Neural progenitor cell (in vitro differentiated cells): ENCODE data around the gene C1orf21. TPM values are rescaled to one million over a fixed set of nuclear protein-coding genes. Genes with fewer than 3 reads are reported as not detected.

Experiments
- DNase-seq: peaks from one replicate; pipeline ENCODE4 v3.0.0-alpha.2; 2016; ENCODE audit warnings: low spot score
- H2AFZ ChIP-seq: fragments of 200-600 bp; sonication (generic); replicated peaks from 2 replicates; pipeline ENCODE4 v1.6.1; 2016; ENCODE audit warnings: antibody characterized with exemption
- H3F3A ChIP-seq: fragments of 200-600 bp; sonication (generic); 2 replicates; pipeline ENCODE4 v1.6.1; 2016; ENCODE audit warnings: antibody characterized with exemption, low read depth
- H3K27ac ChIP-seq: fragments of 200-600 bp; sonication (generic); 2 replicates; pipeline ENCODE4 v1.5.1; 2016; ENCODE audit warnings: mild to moderate bottlenecking
- H3K27me3 ChIP-seq: fragments of 200-600 bp; sonication (generic); 2 replicates; pipeline ENCODE4 v1.6.1; 2016; ENCODE audit warnings: mild to moderate bottlenecking, moderate library complexity
- H3K36me3 ChIP-seq: fragments of 200-600 bp; sonication (generic); 2 replicates; pipeline ENCODE4 v1.5.1; 2016
- H3K4me1 ChIP-seq: fragments of 200-600 bp; sonication (generic); 2 replicates; pipeline ENCODE4 v1.6.1; 2016; ENCODE audit warnings: mixed run types
- H3K4me2 ChIP-seq: fragments of 200-600 bp; sonication (generic); 2 replicates; pipeline ENCODE4 v1.6.1; 2016
- H3K4me3 ChIP-seq: fragments of 200-600 bp; sonication (generic); 2 replicates; pipeline ENCODE4 v1.5.1; 2016
- H3K79me2 ChIP-seq: fragments of 200-600 bp; sonication (generic); 2 replicates; pipeline ENCODE4 v1.6.1; 2016; ENCODE audit warnings: low read depth
- H3K9ac ChIP-seq: fragments of 200-600 bp; sonication (generic); 2 replicates; pipeline ENCODE4 v1.6.1; 2016
- H3K9me3 ChIP-seq: fragments of 200-600 bp; sonication (generic); 2 replicates; pipeline ENCODE4 v1.5.1; 2016; ENCODE audit warnings: low read depth
- H4K20me1 ChIP-seq: fragments of 200-600 bp; sonication (generic); 2 replicates; pipeline ENCODE4 v1.6.1; 2016; ENCODE audit warnings: low read depth
- H3K27ac Mint-ChIP-seq: 3 replicates; pipeline ENCODE4 v1.8.0; 2021; ENCODE audit warnings: mixed read lengths
- H3K27me3 Mint-ChIP-seq: 2 replicates; pipeline ENCODE4 v1.8.0; 2022; ENCODE audit warnings: low read depth, mild to moderate bottlenecking, inconsistent platforms, moderate library complexity, mixed read lengths; ENCODE audit not compliant: insufficient read depth
- H3K36me3 Mint-ChIP-seq: 3 replicates; pipeline ENCODE4 v1.8.0; 2021; ENCODE audit warnings: mixed read lengths
- H3K4me1 Mint-ChIP-seq: 3 replicates; pipeline ENCODE4 v1.8.0; 2021; ENCODE audit warnings: mixed read lengths
- H3K4me3 Mint-ChIP-seq: 3 replicates; pipeline ENCODE4 v1.8.0; 2021; ENCODE audit warnings: mild to moderate bottlenecking, moderate library complexity, mixed read lengths
- H3K9me3 Mint-ChIP-seq: 3 replicates; pipeline ENCODE4 v1.8.0; 2020; ENCODE audit warnings: mixed read lengths
- EZH2 ChIP-seq: fragments of 200-600 bp; sonication (generic); IDR thresholded peaks from 2 replicates; pipeline ENCODE4 v1.6.1; 2017; ENCODE audit warnings: antibody characterized with exemption, mild to moderate bottlenecking, moderate library complexity
- EZH2phosphoT487 ChIP-seq: fragments of 200-600 bp; sonication (generic); IDR thresholded peaks from 2 replicates; pipeline ENCODE4 v1.6.1; 2017; ENCODE audit warnings: antibody characterized with exemption
- total RNA-seq: library from RNA; depleted of rRNA; stranded (reverse); fragments of >200 nt; gene quantifications from 2 replicates; pipeline ENCODE4 v1.2.3, GENCODE V29; 2015; ENCODE audit warnings: low replicate concordance
- TF ChIP-seq, protein P1 (sequence below): fragments of 200-600 bp; sonication (generic); IDR thresholded peaks from 2 replicates; pipeline ENCODE4 v1.5.1; 2017; ENCODE audit warnings: antibody characterized with exemption, mild to moderate bottlenecking

Gene C1orf21
- total RNA-seq, 1 donor from 2014 or later, result 117 TPM

DNA sequence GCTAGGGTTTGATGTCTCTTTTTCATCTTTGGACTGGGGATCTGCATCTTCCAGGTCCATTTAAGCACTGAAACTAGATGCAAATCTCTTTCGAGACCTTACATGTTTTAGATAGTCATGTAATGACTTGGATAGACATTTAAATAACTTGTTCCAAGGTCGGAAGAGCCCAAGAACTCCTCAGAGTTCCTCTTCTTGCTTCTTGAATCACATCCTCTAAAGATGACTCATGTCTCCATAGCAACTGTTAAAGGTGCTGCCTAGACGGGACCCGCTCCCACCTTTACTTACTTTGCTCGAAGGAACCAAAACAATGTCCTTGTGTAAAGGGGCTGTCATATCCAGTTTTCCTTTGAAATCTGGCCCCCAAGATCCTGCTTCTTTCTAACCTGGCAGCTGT lies 237.8 kb downstream of the C1orf21 start:
- Mint-ChIP-seq H3K27ac (no peak overlapping the region), H3K27me3 (peaks cover 3% of the 10 kb centered on the region), H3K9me3 (no peaks in the 10 kb centered on the region), H3K4me3 (no peak overlapping the region), H3K36me3 (peaks cover 10% of the 10 kb centered on the region), H3K4me1 (no peaks in the 10 kb centered on the region)
- no peak overlapping the region for H3K4me2 ChIP-seq
- no peak overlapping the region for H3K4me3 ChIP-seq
- no peak for DNase-seq
- no peaks in the 10 kb centered on the region for H3K36me3 ChIP-seq
- no peaks in the 10 kb centered on the region for H3K9me3 ChIP-seq
- no peaks in the 10 kb centered on the region for H4K20me1 ChIP-seq
- no peaks in the 10 kb centered on the region for H3K27me3 ChIP-seq
- no peak overlapping the region for H3K27ac ChIP-seq
- peaks cover 7% of the 10 kb centered on the region for H3K4me1 ChIP-seq
- TF ChIP-seq, protein P1, sequence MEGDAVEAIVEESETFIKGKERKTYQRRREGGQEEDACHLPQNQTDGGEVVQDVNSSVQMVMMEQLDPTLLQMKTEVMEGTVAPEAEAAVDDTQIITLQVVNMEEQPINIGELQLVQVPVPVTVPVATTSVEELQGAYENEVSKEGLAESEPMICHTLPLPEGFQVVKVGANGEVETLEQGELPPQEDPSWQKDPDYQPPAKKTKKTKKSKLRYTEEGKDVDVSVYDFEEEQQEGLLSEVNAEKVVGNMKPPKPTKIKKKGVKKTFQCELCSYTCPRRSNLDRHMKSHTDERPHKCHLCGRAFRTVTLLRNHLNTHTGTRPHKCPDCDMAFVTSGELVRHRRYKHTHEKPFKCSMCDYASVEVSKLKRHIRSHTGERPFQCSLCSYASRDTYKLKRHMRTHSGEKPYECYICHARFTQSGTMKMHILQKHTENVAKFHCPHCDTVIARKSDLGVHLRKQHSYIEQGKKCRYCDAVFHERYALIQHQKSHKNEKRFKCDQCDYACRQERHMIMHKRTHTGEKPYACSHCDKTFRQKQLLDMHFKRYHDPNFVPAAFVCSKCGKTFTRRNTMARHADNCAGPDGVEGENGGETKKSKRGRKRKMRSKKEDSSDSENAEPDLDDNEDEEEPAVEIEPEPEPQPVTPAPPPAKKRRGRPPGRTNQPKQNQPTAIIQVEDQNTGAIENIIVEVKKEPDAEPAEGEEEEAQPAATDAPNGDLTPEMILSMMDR, result no peak
- no peak for TF ChIP-seq EZH2
- TF ChIP-seq EZH2phosphoT487, result no peak
- H3K79me2 ChIP-seq, result no peaks in the 10 kb centered on the region
- H3F3A ChIP-seq, result peaks cover 4% of the 10 kb centered on the region
- H3K9ac ChIP-seq, result no peak overlapping the region
- no peak overlapping the region for H2AFZ ChIP-seq

DNA sequence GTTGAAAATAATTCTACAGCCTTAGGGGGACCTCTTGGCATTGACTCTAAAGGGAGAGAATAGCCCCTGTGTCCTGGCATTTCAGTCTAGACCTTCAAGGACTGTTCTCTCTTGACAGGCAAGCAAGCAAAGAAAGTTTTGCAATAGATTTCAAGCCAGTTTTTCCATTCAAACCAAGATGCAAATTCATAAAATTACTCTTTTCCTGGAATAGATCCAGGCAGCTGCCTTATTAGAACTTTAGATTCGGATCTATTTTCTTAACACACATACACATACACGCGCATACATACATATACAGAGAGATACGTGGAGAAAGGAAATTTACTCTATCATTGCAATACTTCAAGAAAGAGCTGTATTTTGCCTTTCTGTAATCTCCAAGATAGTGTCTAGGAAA lies 238.4 kb downstream of the C1orf21 start:
- no peak for DNase-seq
- Histone ChIP-seq H3K27ac (no peak overlapping the region), H3K36me3 (no peaks in the 10 kb centered on the region), H3K79me2 (no peaks in the 10 kb centered on the region), H3K27me3 (no peaks in the 10 kb centered on the region), H3K4me3 (no peak overlapping the region), H3K9me3 (no peaks in the 10 kb centered on the region), H2AFZ (no peak overlapping the region), H4K20me1 (no peaks in the 10 kb centered on the region), H3K9ac (no peak overlapping the region), H3K4me1 (peaks cover 13% of the 10 kb centered on the region), H3F3A (peaks cover 8% of the 10 kb centered on the region), H3K4me2 (no peak overlapping the region)
- H3K4me3 Mint-ChIP-seq, result no peak overlapping the region
- TF ChIP-seq, protein P1, result no peak
- TF ChIP-seq EZH2phosphoT487, result no peak
- TF ChIP-seq EZH2, result no peak
- H3K4me1 Mint-ChIP-seq, result no peaks in the 10 kb centered on the region
- H3K27me3 Mint-ChIP-seq, result peaks cover 3% of the 10 kb centered on the region
- no peaks in the 10 kb centered on the region for H3K9me3 Mint-ChIP-seq
- peaks cover 10% of the 10 kb centered on the region for H3K36me3 Mint-ChIP-seq
- no peak overlapping the region for H3K27ac Mint-ChIP-seq

DNA sequence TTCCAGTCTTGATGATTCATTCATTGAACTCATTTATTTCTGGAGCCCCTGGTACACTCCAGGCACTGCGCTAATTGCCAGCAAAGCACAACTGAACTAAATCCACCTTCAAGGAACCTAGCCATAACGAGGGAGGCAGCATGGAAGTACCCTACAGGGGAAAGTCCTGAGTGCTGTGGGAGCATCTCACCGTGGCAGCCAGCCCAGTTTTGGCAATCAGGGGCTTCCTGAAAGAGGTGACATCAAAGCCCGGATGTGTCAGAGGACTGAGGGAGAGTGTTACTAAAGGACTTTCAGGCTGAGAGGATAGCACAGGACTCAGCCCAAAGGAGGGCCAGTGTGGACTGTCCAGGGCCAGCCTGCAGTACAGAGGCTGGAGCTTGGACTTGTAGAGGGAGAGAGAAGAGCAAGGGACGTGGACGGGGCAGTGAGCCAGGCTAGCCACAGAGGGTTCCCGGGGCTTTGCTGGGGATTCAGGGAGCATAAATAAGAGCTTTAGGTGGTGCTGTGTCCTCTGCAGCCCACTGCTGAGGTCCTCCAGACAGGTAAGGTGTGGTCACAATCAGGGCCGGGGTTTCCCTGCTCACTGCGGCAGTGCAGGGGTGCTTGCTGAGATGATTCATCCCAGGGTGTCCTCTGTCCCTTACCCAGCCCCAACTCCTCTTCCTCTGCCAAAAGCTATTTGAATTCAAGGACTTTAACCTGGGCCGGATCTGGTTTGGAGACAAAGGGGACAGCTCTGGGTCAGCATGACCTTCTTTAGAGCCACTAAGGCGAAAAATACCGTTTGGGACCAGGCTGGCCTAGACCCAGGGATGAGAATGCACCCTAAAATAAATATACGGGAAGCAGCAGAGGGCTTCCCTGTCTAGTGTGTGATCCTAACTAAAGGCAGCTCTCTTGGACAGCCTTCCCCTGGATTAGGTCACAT lies 239.5 kb downstream of the C1orf21 start:
- Mint-ChIP-seq H3K27me3 (peaks cover 3% of the 10 kb centered on the region), H3K4me3 (no peak overlapping the region), H3K9me3 (no peaks in the 10 kb centered on the region), H3K36me3 (peaks cover 10% of the 10 kb centered on the region), H3K4me1 (no peaks in the 10 kb centered on the region), H3K27ac (no peak overlapping the region)
- Histone ChIP-seq H3K4me3 (no peak overlapping the region), H2AFZ (no peak overlapping the region), H3K9ac (no peak overlapping the region), H3K9me3 (no peaks in the 10 kb centered on the region), H3K4me1 (peaks cover 15% of the 10 kb centered on the region), H4K20me1 (no peaks in the 10 kb centered on the region), H3K27ac (no peak overlapping the region), H3K79me2 (no peaks in the 10 kb centered on the region), H3K4me2 (no peak overlapping the region), H3F3A (peaks cover 8% of the 10 kb centered on the region), H3K27me3 (no peaks in the 10 kb centered on the region), H3K36me3 (no peaks in the 10 kb centered on the region)
- TF ChIP-seq EZH2 (no peak), EZH2phosphoT487 (no peak)
- TF ChIP-seq, protein P1, result no peak
- no peak for DNase-seq
